ENCODE results near the gene TRMT10B.

- TF ChIP-seq CTCF (IDR thresholded peaks at IDR 0.05; ENCODE audit: low read depth, low read length), result no peak
- no peak for TF ChIP-seq POLR2A (IDR thresholded peaks at IDR 0.05; ENCODE audit: extremely low read depth, insufficient read length)
- no peak for TF ChIP-seq MYC (IDR thresholded peaks at IDR 0.05; ENCODE audit: low read depth, low read length)
- no peak for TF ChIP-seq MAX (IDR thresholded peaks at IDR 0.05; ENCODE audit: low read depth, low read length)
These were observed 15.7 kb downstream of the TRMT10B start for GRCh38 chr9:37769306-37769705.

Data from NB4 (cell line).